Measurements from ENCODE around the gene SUPT6H.

Gene SUPT6H

GRCh38 chr17:28725660-28726225 is 63.7 kb downstream of the SUPT6H start:
- Histone ChIP-seq H3K79me2 (ENCODE audit: control insufficient read depth, insufficient read depth, low read length, poor library complexity) (peaks cover 16% of the 10 kb centered on the region), H3K23ac (ENCODE audit: low read length) (no peak overlapping the region), H4K12ac (ENCODE audit: low read depth, low read length) (peak overlapping the region; percentile 92), H3K18ac (ENCODE audit: low read length) (peak overlapping the region; percentile 97), H3K9ac (ENCODE audit: low read length) (peak overlapping the region; percentile 76), H3K36me3 (ENCODE audit: control insufficient read depth in 1 of 2, insufficient read depth in 2 of 2, low read length in 2 of 2) (peaks cover 25 to 35% of the 10 kb centered on the region in 2 experiments), H3K27ac (ENCODE audit: low read depth, low read length) (peak overlapping the region; percentile 91), H2BK12ac (ENCODE audit: low read length) (peak overlapping the region; percentile 55), H2BK5ac (ENCODE audit: low read depth, low read length, poor library complexity) (peak overlapping the region; percentile 95), H3K14ac (ENCODE audit: low read length) (peak overlapping the region; percentile 96), H4K91ac (ENCODE audit: low read depth, low read length) (peak overlapping the region; percentile 95), H3K4me3 (ENCODE audit: low read depth, low read length) (peak overlapping the region; percentile 75), H2AFZ (ENCODE audit: insufficient read depth, low read length, poor library complexity) (peak overlapping the region; percentile 77), H3K9me3 (ENCODE audit: insufficient read depth, low read depth, low read length) (no peaks in the 10 kb centered on the region), H3K4me1 (ENCODE audit: control insufficient read depth in 1 of 2, insufficient read depth in 2 of 2, low read length in 2 of 2) (peaks cover 16 to 17% of the 10 kb centered on the region in 2 experiments), H3K79me1 (ENCODE audit: low read length) (peaks cover 28% of the 10 kb centered on the region), H2BK120ac (ENCODE audit: insufficient read depth, low read length, poor library complexity) (peak overlapping the region; percentile 92), H4K8ac (ENCODE audit: low read depth, low read length) (peak overlapping the region; percentile 98), H2AK5ac (ENCODE audit: low read length) (peak overlapping the region; percentile 87), H3K4me2 (ENCODE audit: low read length) (peak overlapping the region; percentile 85), H3K4ac (ENCODE audit: low read depth, low read length) (peak overlapping the region; percentile 77), H3K27me3 (ENCODE audit: insufficient read depth, low read length) (no peaks in the 10 kb centered on the region)
- WGBS (ENCODE audit: extremely low coverage, insufficient coverage, insufficient read length): no CpG with 5 or more reads among the region's 45 CpGs
- DNase-seq: peak in 1 of 2 donors; percentile 63

GRCh38 chr17:28726226-28726626 is 64.2 kb downstream of the SUPT6H start, which contains the start of gene TLCD1:
TSS of gene TLCD1 (minus strand) at chr17:28726233. CDS start at chr17:28726097, 136 bp downstream.
- Histone ChIP-seq H3K18ac (ENCODE audit: low read length) (peak within 1 kb of the TSS; percentile 97), H4K91ac (ENCODE audit: low read depth, low read length) (peak within 1 kb of the TSS; percentile 95), H3K4ac (ENCODE audit: low read depth, low read length) (peak within 1 kb of the TSS; percentile 77), H3K79me1 (ENCODE audit: low read length) (peaks cover 28% of the 10 kb centered on the region), H3K4me3 (ENCODE audit: low read depth, low read length) (peak within 1 kb of the TSS; percentile 81), H3K9ac (ENCODE audit: low read length) (peak within 1 kb of the TSS; percentile 89), H3K27ac (ENCODE audit: low read depth, low read length) (peak within 1 kb of the TSS; percentile 91), H3K4me2 (ENCODE audit: low read length) (peak within 1 kb of the TSS; percentile 94), H3K14ac (ENCODE audit: low read length) (peak within 1 kb of the TSS; percentile 96), H3K27me3 (ENCODE audit: insufficient read depth, low read length) (no peaks in the 10 kb centered on the region), H3K36me3 (ENCODE audit: control insufficient read depth in 1 of 2, insufficient read depth in 2 of 2, low read length in 2 of 2) (peaks cover 22 to 31% of the 10 kb centered on the region in 2 experiments), H2BK5ac (ENCODE audit: low read depth, low read length, poor library complexity) (peak within 1 kb of the TSS; percentile 95), H3K23ac (ENCODE audit: low read length) (no peak within 1 kb of the TSS), H3K79me2 (ENCODE audit: control insufficient read depth, insufficient read depth, low read length, poor library complexity) (peaks cover 13% of the 10 kb centered on the region), H2BK12ac (ENCODE audit: low read length) (peak within 1 kb of the TSS; percentile 55), H3K4me1 (ENCODE audit: control insufficient read depth in 1 of 2, insufficient read depth in 2 of 2, low read length in 2 of 2) (peaks cover 16 to 17% of the 10 kb centered on the region in 2 experiments), H4K12ac (ENCODE audit: low read depth, low read length) (peak within 1 kb of the TSS; percentile 92), H2AFZ (ENCODE audit: insufficient read depth, low read length, poor library complexity) (peak within 1 kb of the TSS; percentile 77), H4K8ac (ENCODE audit: low read depth, low read length) (peak within 1 kb of the TSS; percentile 98), H3K9me3 (ENCODE audit: insufficient read depth, low read depth, low read length) (no peaks in the 10 kb centered on the region), H2BK120ac (ENCODE audit: insufficient read depth, low read length, poor library complexity) (peak within 1 kb of the TSS; percentile 92), H2AK5ac (ENCODE audit: low read length) (peak within 1 kb of the TSS; percentile 87)
- no CpG with 5 or more reads among the region's 49 CpGs for WGBS (ENCODE audit: extremely low coverage, insufficient coverage, insufficient read length)
- DNase-seq: peak in 1 of 2 donors; percentile 77

GRCh38 chr17:28726627-28727491 is 64.9 kb downstream of the SUPT6H start:
- Histone ChIP-seq H3K4me2 (ENCODE audit: low read length) (peak overlapping the region; percentile 94), H4K91ac (ENCODE audit: low read depth, low read length) (peak overlapping the region; percentile 76), H2BK12ac (ENCODE audit: low read length) (peak overlapping the region; percentile 80), H4K12ac (ENCODE audit: low read depth, low read length) (peak overlapping the region; percentile 50), H4K8ac (ENCODE audit: low read depth, low read length) (peak overlapping the region; percentile 25), H2AK5ac (ENCODE audit: low read length) (peak overlapping the region; percentile 28), H2BK5ac (ENCODE audit: low read depth, low read length, poor library complexity) (peak overlapping the region; percentile 85), H3K9me3 (ENCODE audit: insufficient read depth, low read depth, low read length) (no peaks in the 10 kb centered on the region), H2AFZ (ENCODE audit: insufficient read depth, low read length, poor library complexity) (peak overlapping the region; percentile 69), H3K79me2 (ENCODE audit: control insufficient read depth, insufficient read depth, low read length, poor library complexity) (peaks cover 13% of the 10 kb centered on the region), H2BK120ac (ENCODE audit: insufficient read depth, low read length, poor library complexity) (peak overlapping the region; percentile 61), H3K18ac (ENCODE audit: low read length) (peak overlapping the region; percentile 78), H3K4me3 (ENCODE audit: low read depth, low read length) (peak overlapping the region; percentile 81), H3K36me3 (ENCODE audit: control insufficient read depth in 1 of 2, insufficient read depth in 2 of 2, low read length in 2 of 2) (peaks cover 20 to 27% of the 10 kb centered on the region in 2 experiments), H3K4me1 (ENCODE audit: control insufficient read depth in 1 of 2, insufficient read depth in 2 of 2, low read length in 2 of 2) (peaks cover 15 to 17% of the 10 kb centered on the region in 2 experiments), H3K14ac (ENCODE audit: low read length) (peak overlapping the region; percentile 50), H3K79me1 (ENCODE audit: low read length) (peaks cover 28% of the 10 kb centered on the region), H3K27me3 (ENCODE audit: insufficient read depth, low read length) (no peaks in the 10 kb centered on the region), H3K27ac (ENCODE audit: low read depth, low read length) (peak overlapping the region; percentile 86), H3K4ac (ENCODE audit: low read depth, low read length) (peak overlapping the region; percentile 48), H3K23ac (ENCODE audit: low read length) (no peak overlapping the region), H3K9ac (ENCODE audit: low read length) (peak overlapping the region; percentile 89)
- DNase-seq: peak; percentile 92 to 98
- WGBS (ENCODE audit: extremely low coverage, insufficient coverage, insufficient read length): no CpG with 5 or more reads among the region's 57 CpGs
